ENCODE measurements around the gene USP34. TPM values are rescaled to one million over a fixed set of nuclear protein-coding genes. Genes with fewer than 3 reads are reported as not detected.

The USP34 gene
- total and polyA plus RNA-seq, 2 of the 4 experiments (the other 2 are of a cell fraction) = 34.7 to 128 TPM

DNA sequence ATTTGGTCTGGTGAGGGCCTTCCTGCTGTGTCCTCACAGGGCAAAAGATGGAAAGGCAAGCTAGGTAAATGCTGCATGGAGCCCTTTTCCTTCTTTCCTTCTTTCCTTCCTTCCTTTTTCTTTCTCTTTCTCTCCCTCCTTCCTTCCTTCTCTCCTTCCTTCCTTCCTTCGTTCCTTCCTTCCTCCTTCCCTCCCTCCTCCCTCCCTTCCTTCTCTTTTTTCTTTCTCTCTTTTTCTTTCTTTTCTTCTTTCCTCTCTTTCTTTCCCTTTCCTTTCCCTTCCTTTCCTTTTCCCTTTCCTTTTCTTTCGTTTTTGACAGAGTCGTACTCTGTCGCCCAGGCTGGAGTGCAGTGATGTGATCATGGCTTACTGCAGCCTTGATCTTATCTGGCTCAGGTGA is 332.0 kb downstream of the USP34 start:
- Histone ChIP-seq H2AK5ac (ENCODE audit: low read depth, low read length) (no peak overlapping the region), H3K9ac (ENCODE audit: low read depth, low read length) (no peak overlapping the region), H2AFZ (replicated peaks; ENCODE audit: low read length, poor library complexity) (no peak overlapping the region), H2AK9ac (replicated peaks; ENCODE audit: low read depth, low read length, poor library complexity) (no peak overlapping the region), H2BK20ac (ENCODE audit: low read depth, low read length) (no peak overlapping the region), H2BK15ac (ENCODE audit: low read depth, low read length) (no peak overlapping the region), H3K79me1 (ENCODE audit: low read depth in 1 of 2, low read length in 2 of 2) (peaks cover 0 to 4% of the 10 kb centered on the region in 2 experiments; a peak in 2 of 4 replicates), H3K27ac (ENCODE audit: insufficient read depth, low read length) (no peak overlapping the region), H3K36me3 (ENCODE audit: control insufficient read depth, insufficient read depth, low read length) (peaks cover 3% of the 10 kb centered on the region), H3K27me3 (ENCODE audit: control insufficient read depth, insufficient read depth, low read length) (no peaks in the 10 kb centered on the region), H3K56ac (ENCODE audit: extremely low read depth, insufficient read depth, low read length) (no peak overlapping the region), H3K14ac (replicated peaks; ENCODE audit: low read depth, low read length) (no peak overlapping the region), H3K9me3 (ENCODE audit: control insufficient read depth, insufficient read depth, low read length) (no peaks in the 10 kb centered on the region), H3K23ac (ENCODE audit: low read depth, low read length) (no peak overlapping the region), H2BK120ac (ENCODE audit: low read depth, low read length) (no peak overlapping the region), H4K5ac (ENCODE audit: low read depth, low read length) (no peak overlapping the region), H3K4ac (ENCODE audit: low read depth, low read length) (no peak overlapping the region), H3K9me1 (ENCODE audit: insufficient read depth, low read length) (no peaks in the 10 kb centered on the region), H3K4me3 (ENCODE audit: insufficient read depth, low read depth, low read length) (no peak overlapping the region), H3K4me1 (ENCODE audit: control insufficient read depth, insufficient read depth, low read length) (no peaks in the 10 kb centered on the region), H2BK5ac (ENCODE audit: low read depth, low read length, poor library complexity, severe bottlenecking) (no peak overlapping the region), H3K4me2 (ENCODE audit: low read depth, low read length) (no peak overlapping the region), H4K20me1 (ENCODE audit: insufficient read depth, low read length) (no peaks in the 10 kb centered on the region), H4K91ac (ENCODE audit: insufficient read depth, low read depth, low read length) (no peak overlapping the region), H4K8ac (ENCODE audit: low read depth in 2 of 2, low read length in 2 of 2) (no peak overlapping the region), H3K18ac (ENCODE audit: low read depth, low read length) (no peak overlapping the region)
- CTCF ChIA-PET = no interaction called here
- WGBS, 2 experiments (ENCODE audit: extremely low coverage in 2 of 2, insufficient read length in 1 of 2) = 80% methylated on average over 1 of the region's 4 CpGs; no CpG with 5 or more reads in 1 of the 2 experiments
- intact Hi-C loops (cut with micrococcal nuclease) = no loop called here
- ATAC-seq (ENCODE audit: low read depth) = no peak
- in situ Hi-C loops (cut with MboI; ENCODE audit: low sequenced_read_pairs) = no loop called here
- POLR2A ChIA-PET (ENCODE audit: unreplicated experiment) = no interaction called here
- dilution Hi-C loops (cut with HindIII; ENCODE audit: low sequenced_read_pairs, unreplicated experiment) = no loop called here
- BruUV-seq (replicated peaks) = no TSS peak
- DNase-seq = no peak
- TF ChIP-seq MAZ (IDR thresholded peaks at IDR 0.05; ENCODE audit: borderline replicate concordance, low read depth, low read length) (no peak), CTCF (conservative IDR thresholded peaks at IDR 0.05; ENCODE audit: low read depth, low read length) (no peak), NFE2L2 (IDR thresholded peaks at IDR 0.05; ENCODE audit: low read depth, low read length) (no peak), FOS (IDR thresholded peaks at IDR 0.05; ENCODE audit: low read depth, low read length) (no peak), BHLHE40 (IDR thresholded peaks at IDR 0.05; ENCODE audit: low read depth, low read length) (no peak), RAD21 (IDR thresholded peaks at IDR 0.05; ENCODE audit: low read length) (no peak), MAFK (IDR thresholded peaks at IDR 0.05; ENCODE audit: low read depth, low read length) (no peak), MXI1 (IDR thresholded peaks at IDR 0.05; ENCODE audit: borderline replicate concordance, low read depth, low read length) (no peak), RCOR1 (IDR thresholded peaks at IDR 0.05; ENCODE audit: insufficient replicate concordance, low read length) (no peak), SMC3 (IDR thresholded peaks at IDR 0.05; ENCODE audit: low read depth, low read length) (no peak), CHD1 (IDR thresholded peaks at IDR 0.05; ENCODE audit: low read depth, low read length) (no peak), CEBPB (IDR thresholded peaks at IDR 0.05; ENCODE audit: low read depth, low read length) (no peak), POLR2A (IDR thresholded peaks at IDR 0.05; ENCODE audit: low read depth, low read length) (no peak), RFX5 (IDR thresholded peaks at IDR 0.05; ENCODE audit: low read depth, low read length) (no peak)
- TF ChIP-seq, protein P1, sequence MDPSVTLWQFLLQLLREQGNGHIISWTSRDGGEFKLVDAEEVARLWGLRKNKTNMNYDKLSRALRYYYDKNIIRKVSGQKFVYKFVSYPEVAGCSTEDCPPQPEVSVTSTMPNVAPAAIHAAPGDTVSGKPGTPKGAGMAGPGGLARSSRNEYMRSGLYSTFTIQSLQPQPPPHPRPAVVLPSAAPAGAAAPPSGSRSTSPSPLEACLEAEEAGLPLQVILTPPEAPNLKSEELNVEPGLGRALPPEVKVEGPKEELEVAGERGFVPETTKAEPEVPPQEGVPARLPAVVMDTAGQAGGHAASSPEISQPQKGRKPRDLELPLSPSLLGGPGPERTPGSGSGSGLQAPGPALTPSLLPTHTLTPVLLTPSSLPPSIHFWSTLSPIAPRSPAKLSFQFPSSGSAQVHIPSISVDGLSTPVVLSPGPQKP (IDR thresholded peaks at IDR 0.05; ENCODE audit: borderline replicate concordance, low read depth, low read length) = no peak
- TF ChIP-seq, protein P2, sequence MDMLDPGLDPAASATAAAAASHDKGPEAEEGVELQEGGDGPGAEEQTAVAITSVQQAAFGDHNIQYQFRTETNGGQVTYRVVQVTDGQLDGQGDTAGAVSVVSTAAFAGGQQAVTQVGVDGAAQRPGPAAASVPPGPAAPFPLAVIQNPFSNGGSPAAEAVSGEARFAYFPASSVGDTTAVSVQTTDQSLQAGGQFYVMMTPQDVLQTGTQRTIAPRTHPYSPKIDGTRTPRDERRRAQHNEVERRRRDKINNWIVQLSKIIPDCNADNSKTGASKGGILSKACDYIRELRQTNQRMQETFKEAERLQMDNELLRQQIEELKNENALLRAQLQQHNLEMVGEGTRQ (IDR thresholded peaks at IDR 0.05; ENCODE audit: low read depth, low read length) = no peak

Data from IMR-90 (cell line).